Endothelial cell of umbilical vein (primary cell): ENCODE data around the gene ZNF669.

Experiments
- EZH2 ChIP-seq: IDR thresholded peaks from 2 replicates; pipeline ENCODE4 v1.6.1; 2012; ENCODE audit warnings: borderline replicate concordance, low read depth, mild to moderate bottlenecking, moderate library complexity, low read length, inconsistent platforms; ENCODE audit not compliant: severe bottlenecking
- TF ChIP-seq, protein P1 (sequence below), 2 donors: IDR thresholded peaks; 1 replicate in 1 of 2; 2 replicates in 1 of 2; pipeline ENCODE4 v1.5.1; 2011; ENCODE audit warnings: low read length in 2 of 2, mild to moderate bottlenecking in 2 of 2, moderate library complexity in 2 of 2, control low read depth in 1 of 2, inconsistent platforms in 1 of 2, low read depth in 1 of 2; ENCODE audit not compliant: insufficient read depth in 1 of 2; ENCODE audit errors: extremely low read depth in 1 of 2

GRCh38 chr1:247079141-247079874 is 24.8 kb downstream of the ZNF669 start:
- no peak for TF ChIP-seq EZH2
- TF ChIP-seq, protein P1, sequence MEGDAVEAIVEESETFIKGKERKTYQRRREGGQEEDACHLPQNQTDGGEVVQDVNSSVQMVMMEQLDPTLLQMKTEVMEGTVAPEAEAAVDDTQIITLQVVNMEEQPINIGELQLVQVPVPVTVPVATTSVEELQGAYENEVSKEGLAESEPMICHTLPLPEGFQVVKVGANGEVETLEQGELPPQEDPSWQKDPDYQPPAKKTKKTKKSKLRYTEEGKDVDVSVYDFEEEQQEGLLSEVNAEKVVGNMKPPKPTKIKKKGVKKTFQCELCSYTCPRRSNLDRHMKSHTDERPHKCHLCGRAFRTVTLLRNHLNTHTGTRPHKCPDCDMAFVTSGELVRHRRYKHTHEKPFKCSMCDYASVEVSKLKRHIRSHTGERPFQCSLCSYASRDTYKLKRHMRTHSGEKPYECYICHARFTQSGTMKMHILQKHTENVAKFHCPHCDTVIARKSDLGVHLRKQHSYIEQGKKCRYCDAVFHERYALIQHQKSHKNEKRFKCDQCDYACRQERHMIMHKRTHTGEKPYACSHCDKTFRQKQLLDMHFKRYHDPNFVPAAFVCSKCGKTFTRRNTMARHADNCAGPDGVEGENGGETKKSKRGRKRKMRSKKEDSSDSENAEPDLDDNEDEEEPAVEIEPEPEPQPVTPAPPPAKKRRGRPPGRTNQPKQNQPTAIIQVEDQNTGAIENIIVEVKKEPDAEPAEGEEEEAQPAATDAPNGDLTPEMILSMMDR (IDR thresholded peaks at IDR 0.05; ENCODE audit: extremely low read depth in 1 of 2, insufficient read depth in 1 of 2, low read depth in 1 of 2, low read length in 2 of 2), result no peak
